GM18909 (cell line): ENCODE results near the gene CRTAP.
"Not testable (repeated sequence)": the region's sequence is repeated elsewhere in the genome, so short reads cannot be mapped to it uniquely, and the experiment has no call there.

ENCODE experiments used
- ATAC-seq: cut with Tn5 transposase; IDR thresholded peaks from one replicate; pipeline ENCODE4 v1.9.1; 2021; ENCODE audit warnings: mild to moderate bottlenecking; ENCODE audit not compliant: unreplicated experiment, poor library complexity

CRTAP gene

GRCh38 chr3:33137691-33138090 is 23.9 kb downstream of the CRTAP start:
- no peak for ATAC-seq

- peak; percentile 50 for ATAC-seq
Measured at GRCh38 chr3:33139006-33139623, 25.3 kb downstream of the CRTAP start.

- no peak for ATAC-seq
Measured at GRCh38 chr3:33139996-33140395, 26.2 kb downstream of the CRTAP start.

- ATAC-seq = no peak
Measured at GRCh38 chr3:33141006-33141405, 27.2 kb downstream of the CRTAP start.

GRCh38 chr3:33144433-33144832 is 30.6 kb downstream of the CRTAP start:
- no peak for ATAC-seq

- ATAC-seq = no peak
Measured at GRCh38 chr3:33145221-33145900, 31.5 kb downstream of the CRTAP start.

- ATAC-seq = no peak
Measured at GRCh38 chr3:33145901-33146580, 32.2 kb downstream of the CRTAP start.

- ATAC-seq = no peak
Measured at GRCh38 chr3:33146791-33147445, 33.1 kb downstream of the CRTAP start.

GRCh38 chr3:33149342-33149741 is 35.5 kb downstream of the CRTAP start:
- ATAC-seq = no peak

GRCh38 chr3:33152363-33153360 is 38.8 kb downstream of the CRTAP start:
- ATAC-seq = no peak

- no peak for ATAC-seq
Measured at GRCh38 chr3:33153782-33154181, 40.0 kb downstream of the CRTAP start.

GRCh38 chr3:33155301-33155700 is 41.5 kb downstream of the CRTAP start:
- ATAC-seq = no peak

- no peak for ATAC-seq
Measured at GRCh38 chr3:33159234-33159633, 45.4 kb downstream of the CRTAP start.

- ATAC-seq = no peak
Measured at GRCh38 chr3:33159981-33160380, 46.2 kb downstream of the CRTAP start.

GRCh38 chr3:33162621-33163020 is 48.8 kb downstream of the CRTAP start:
- ATAC-seq = not testable (repeated sequence)

- no peak for ATAC-seq
Measured at GRCh38 chr3:33165372-33165771, 51.6 kb downstream of the CRTAP start.

GRCh38 chr3:33166095-33166494 is 52.3 kb downstream of the CRTAP start:
- no peak for ATAC-seq

GRCh38 chr3:33167284-33167683 is 53.5 kb downstream of the CRTAP start:
- no peak for ATAC-seq

- ATAC-seq = no peak
Measured at GRCh38 chr3:33167716-33168336, 54.0 kb downstream of the CRTAP start.
